T-helper 1 cell treated with Interleukin-12 subunit alpha and Interleukin-12 subunit beta and Interleukin-4 antibody, amounts not matched to agents 30 μg/mL and 1 μg/mL, for 36 hours (primary cell): ENCODE measurements around the gene GATB.
"Not testable (repeated sequence)": the region's sequence is repeated elsewhere in the genome, so short reads cannot be mapped to it uniquely, and the experiment has no call there.

ENCODE experiments used
- H3K27ac Mint-ChIP-seq: one replicate; pipeline ENCODE4 v1.8.0; 2021; ENCODE audit warnings: mild to moderate bottlenecking, mixed read lengths
- H3K27me3 Mint-ChIP-seq: one replicate; pipeline ENCODE4 v1.8.0; 2021; ENCODE audit warnings: low read depth, mixed read lengths
- H3K36me3 Mint-ChIP-seq: one replicate; pipeline ENCODE4 v1.8.0; 2021; ENCODE audit warnings: low read depth, mixed read lengths
- H3K4me1 Mint-ChIP-seq: one replicate; pipeline ENCODE4 v1.8.0; 2021; ENCODE audit warnings: low read depth, mixed read lengths
- H3K4me3 Mint-ChIP-seq: one replicate; pipeline ENCODE4 v1.8.0; 2021; ENCODE audit warnings: mild to moderate bottlenecking, moderate library complexity, mixed read lengths
- H3K9me3 Mint-ChIP-seq: one replicate; pipeline ENCODE4 v1.8.0; 2021; ENCODE audit warnings: mixed read lengths

Gene GATB

GRCh38 chr4:151770154-151770553 lies 9.3 kb upstream of the GATB start:
- peaks cover 27% of the 10 kb centered on the region for H3K27me3 Mint-ChIP-seq
- no peaks in the 10 kb centered on the region for H3K4me1 Mint-ChIP-seq
- H3K27ac Mint-ChIP-seq: no peak overlapping the region

GRCh38 chr4:151768835-151769234 lies 8.0 kb upstream of the GATB start:
- Mint-ChIP-seq H3K4me3 (no peak overlapping the region), H3K27ac (no peak overlapping the region), H3K36me3 (no peaks in the 10 kb centered on the region), H3K27me3 (peaks cover 17% of the 10 kb centered on the region), H3K4me1 (no peaks in the 10 kb centered on the region), H3K9me3 (peaks cover 1% of the 10 kb centered on the region)

More at GRCh38 chr4:151770154-151770553, 9.3 kb upstream of the GATB start:
- no peak overlapping the region for H3K4me3 Mint-ChIP-seq
- peaks cover 2% of the 10 kb centered on the region for H3K36me3 Mint-ChIP-seq
- H3K9me3 Mint-ChIP-seq: peaks cover 12% of the 10 kb centered on the region

GRCh38 chr4:151766691-151767090 lies 5.9 kb upstream of the GATB start:
- peaks cover 14% of the 10 kb centered on the region for H3K27me3 Mint-ChIP-seq
- no peaks in the 10 kb centered on the region for H3K9me3 Mint-ChIP-seq
- H3K4me3 Mint-ChIP-seq: no peak overlapping the region
- no peak overlapping the region for H3K27ac Mint-ChIP-seq
- H3K36me3 Mint-ChIP-seq: no peaks in the 10 kb centered on the region
- peaks cover 2% of the 10 kb centered on the region for H3K4me1 Mint-ChIP-seq

- Mint-ChIP-seq H3K27ac (no peak overlapping the region), H3K4me3 (peak overlapping the region; percentile 99)
These were observed 805 bp downstream of the GATB start for GRCh38 chr4:151760002-151760401.

GRCh38 chr4:151753056-151753455 lies 7.8 kb downstream of the GATB start:
- Mint-ChIP-seq H3K27ac (no peak overlapping the region), H3K9me3 (no peaks in the 10 kb centered on the region), H3K36me3 (peaks cover 5% of the 10 kb centered on the region), H3K27me3 (no peaks in the 10 kb centered on the region), H3K4me1 (peaks cover 6% of the 10 kb centered on the region), H3K4me3 (no peak overlapping the region)

More at GRCh38 chr4:151760002-151760401, 805 bp downstream of the GATB start:
- Mint-ChIP-seq H3K27me3 (peaks cover 4% of the 10 kb centered on the region), H3K4me1 (peaks cover 17% of the 10 kb centered on the region), H3K36me3 (peaks cover 3% of the 10 kb centered on the region), H3K9me3 (peaks cover 5% of the 10 kb centered on the region)

GRCh38 chr4:151750156-151750555 lies 10.7 kb downstream of the GATB start:
- Mint-ChIP-seq H3K4me1 (peaks cover 6% of the 10 kb centered on the region), H3K27ac (no peak overlapping the region), H3K9me3 (no peaks in the 10 kb centered on the region), H3K4me3 (no peak overlapping the region), H3K36me3 (peaks cover 5% of the 10 kb centered on the region), H3K27me3 (no peaks in the 10 kb centered on the region)

GRCh38 chr4:151745481-151746231 lies 15.2 kb downstream of the GATB start:
- no peak overlapping the region for H3K4me3 Mint-ChIP-seq
- H3K27ac Mint-ChIP-seq: no peak overlapping the region
- H3K27me3 Mint-ChIP-seq: no peaks in the 10 kb centered on the region
- H3K36me3 Mint-ChIP-seq: peaks cover 2% of the 10 kb centered on the region
- no peaks in the 10 kb centered on the region for H3K9me3 Mint-ChIP-seq
- H3K4me1 Mint-ChIP-seq: peaks cover 5% of the 10 kb centered on the region

GRCh38 chr4:151744614-151745013 lies 16.2 kb downstream of the GATB start:
- Mint-ChIP-seq H3K4me1 (peaks cover 5% of the 10 kb centered on the region), H3K36me3 (peaks cover 2% of the 10 kb centered on the region), H3K4me3 (no peak overlapping the region), H3K27me3 (no peaks in the 10 kb centered on the region), H3K9me3 (no peaks in the 10 kb centered on the region), H3K27ac (no peak overlapping the region)

- Mint-ChIP-seq H3K4me1 (peaks cover 5% of the 10 kb centered on the region), H3K36me3 (peaks cover 2% of the 10 kb centered on the region), H3K27ac (no peak overlapping the region), H3K27me3 (no peaks in the 10 kb centered on the region), H3K4me3 (no peak overlapping the region), H3K9me3 (no peaks in the 10 kb centered on the region)
These were observed 16.9 kb downstream of the GATB start for GRCh38 chr4:151743894-151744293.

GRCh38 chr4:151743128-151743854 lies 17.5 kb downstream of the GATB start:
- no peaks in the 10 kb centered on the region for H3K27me3 Mint-ChIP-seq
- H3K27ac Mint-ChIP-seq: no peak overlapping the region
- H3K4me3 Mint-ChIP-seq: no peak overlapping the region
- peaks cover 5% of the 10 kb centered on the region for H3K36me3 Mint-ChIP-seq
- peaks cover 3% of the 10 kb centered on the region for H3K9me3 Mint-ChIP-seq
- peaks cover 5% of the 10 kb centered on the region for H3K4me1 Mint-ChIP-seq

- Mint-ChIP-seq H3K4me3 (no peak overlapping the region), H3K27ac (no peak overlapping the region), H3K4me1 (no peaks in the 10 kb centered on the region), H3K27me3 (no peaks in the 10 kb centered on the region), H3K9me3 (peaks cover 35% of the 10 kb centered on the region), H3K36me3 (peaks cover 18% of the 10 kb centered on the region)
These were observed 21.9 kb downstream of the GATB start for GRCh38 chr4:151738720-151739517.

- not testable (repeated sequence) for H3K4me3 Mint-ChIP-seq, H3K27me3 Mint-ChIP-seq, H3K27ac Mint-ChIP-seq, H3K4me1 Mint-ChIP-seq
- peaks cover 20% of the 10 kb centered on the region for H3K36me3 Mint-ChIP-seq
- peaks cover 35% of the 10 kb centered on the region for H3K9me3 Mint-ChIP-seq
These were observed 24.0 kb downstream of the GATB start for GRCh38 chr4:151736852-151737251.

- H3K4me3 Mint-ChIP-seq: no peak overlapping the region
- H3K36me3 Mint-ChIP-seq: peaks cover 20% of the 10 kb centered on the region
- peaks cover 35% of the 10 kb centered on the region for H3K9me3 Mint-ChIP-seq
- H3K27ac Mint-ChIP-seq: no peak overlapping the region
- no peaks in the 10 kb centered on the region for H3K27me3 Mint-ChIP-seq
- peaks cover 5% of the 10 kb centered on the region for H3K4me1 Mint-ChIP-seq
These were observed 24.4 kb downstream of the GATB start for GRCh38 chr4:151736361-151736760.

- not testable (repeated sequence) for H3K27me3 Mint-ChIP-seq, H3K4me3 Mint-ChIP-seq, H3K27ac Mint-ChIP-seq, H3K36me3 Mint-ChIP-seq
- Mint-ChIP-seq H3K9me3 (peaks cover 21% of the 10 kb centered on the region), H3K4me1 (peaks cover 12% of the 10 kb centered on the region)
These were observed 29.1 kb downstream of the GATB start for GRCh38 chr4:151731670-151732069.
